ENCODE measurements around the gene MSH4.
"Not testable (repeated sequence)": the region's sequence is repeated elsewhere in the genome, so short reads cannot be mapped to it uniquely, and the experiment has no call there.

GRCh38 chr1:75943037-75943436 is 146.4 kb downstream of the MSH4 start:
- TF ChIP-seq ZSCAN20 (CRISPR knock-in tag; IDR thresholded peaks at IDR 0.05); SREBF2 (IDR thresholded peaks at IDR 0.05); SMC3 (IDR thresholded peaks at IDR 0.05); CTCF (IDR thresholded peaks at IDR 0.05); MAFK (IDR thresholded peaks at IDR 0.05; ENCODE audit: partially characterized antibody); HMGXB4 (CRISPR knock-in tag; IDR thresholded peaks at IDR 0.05; ENCODE audit: borderline replicate concordance); BHLHE40 (IDR thresholded peaks at IDR 0.05; ENCODE audit: low read depth, low read length); POLR2A (IDR thresholded peaks at IDR 0.05; ENCODE audit: low read length); ELK1 (IDR thresholded peaks at IDR 0.05; ENCODE audit: low read depth, low read length); HDAC2 (IDR thresholded peaks at IDR 0.05); REST (IDR thresholded peaks at IDR 0.05); RNF2 (IDR thresholded peaks at IDR 0.05; ENCODE audit: borderline replicate concordance, low read depth): not testable (repeated sequence)

All from A549 (cell line).